ENCODE results near the gene PRKG1. TPM values are rescaled to one million over a fixed set of nuclear protein-coding genes. Genes with fewer than 3 reads are reported as not detected.
A peak's percentile ranks its signal among the peaks of the same experiment; 100 is the strongest.

Gene PRKG1
- total RNA-seq, 2 donors from 2014 or later: 145 to 381 TPM

- no peaks in the 10 kb centered on the region for H3K27me3 ChIP-seq (replicated peaks; ENCODE audit: insufficient read depth)
- H3K4me1 ChIP-seq (ENCODE audit: control insufficient read depth in 1 of 2, low read depth in 2 of 2): peaks cover 25 to 53% of the 10 kb centered on the region in 2 donors
- no peaks in the 10 kb centered on the region for H3K36me3 ChIP-seq
- ATAC-seq (ENCODE audit: insufficient number of reproducible peaks, low FRiP score, low read depth): no peak
- no peak for TF ChIP-seq CTCF (IDR thresholded peaks at IDR 0.05)
- H3K4me3 ChIP-seq: no peak overlapping the region
- DNase-seq (ENCODE audit: low spot score): no peak
- H3K9me3 ChIP-seq: no peaks in the 10 kb centered on the region
- H3K27ac ChIP-seq: peak overlapping the region in 1 of 2 donors; percentile 37
Observed at GRCh38 chr10:51773681-51774080, 699.4 kb downstream of the PRKG1 start.

GRCh38 chr10:51783941-51784340, 709.7 kb downstream of the PRKG1 start:
- no peak for TF ChIP-seq CTCF (IDR thresholded peaks at IDR 0.05)
- H3K4me1 ChIP-seq (ENCODE audit: control insufficient read depth in 1 of 2, low read depth in 2 of 2): peaks cover 12 to 61% of the 10 kb centered on the region in 2 donors
- H3K36me3 ChIP-seq: no peaks in the 10 kb centered on the region
- no peak overlapping the region for H3K4me3 ChIP-seq
- no peaks in the 10 kb centered on the region for H3K9me3 ChIP-seq
- ATAC-seq (ENCODE audit: insufficient number of reproducible peaks, low FRiP score, low read depth): no peak
- no peaks in the 10 kb centered on the region for H3K27me3 ChIP-seq (replicated peaks; ENCODE audit: insufficient read depth)
- DNase-seq (ENCODE audit: low spot score): no peak
- H3K27ac ChIP-seq: no peak overlapping the region

- H3K4me3 ChIP-seq: no peak overlapping the region
- ATAC-seq (ENCODE audit: insufficient number of reproducible peaks, low FRiP score, low read depth): no peak
Observed at GRCh38 chr10:51786016-51786683, 711.9 kb downstream of the PRKG1 start.

GRCh38 chr10:51786684-51787035, 712.4 kb downstream of the PRKG1 start:
- ATAC-seq (ENCODE audit: insufficient number of reproducible peaks, low FRiP score, low read depth): no peak
- H3K27me3 ChIP-seq (replicated peaks; ENCODE audit: insufficient read depth): no peaks in the 10 kb centered on the region
- no peak for DNase-seq (ENCODE audit: low spot score)
- TF ChIP-seq CTCF (IDR thresholded peaks at IDR 0.05): no peak
- H3K9me3 ChIP-seq: no peaks in the 10 kb centered on the region
- no peaks in the 10 kb centered on the region for H3K36me3 ChIP-seq
- H3K4me3 ChIP-seq: no peak overlapping the region
- peaks cover 15 to 68% of the 10 kb centered on the region in 2 donors for H3K4me1 ChIP-seq (ENCODE audit: control insufficient read depth in 1 of 2, low read depth in 2 of 2)
- H3K27ac ChIP-seq: peak overlapping the region; percentile 43 to 70

More at GRCh38 chr10:51786016-51786683, 711.9 kb downstream of the PRKG1 start:
- no peak for DNase-seq (ENCODE audit: low spot score)
- no peaks in the 10 kb centered on the region for H3K9me3 ChIP-seq
- H3K4me1 ChIP-seq (ENCODE audit: control insufficient read depth in 1 of 2, low read depth in 2 of 2): peaks cover 15 to 69% of the 10 kb centered on the region in 2 donors
- no peak for TF ChIP-seq CTCF (IDR thresholded peaks at IDR 0.05)
- H3K27me3 ChIP-seq (replicated peaks; ENCODE audit: insufficient read depth): no peaks in the 10 kb centered on the region
- no peaks in the 10 kb centered on the region for H3K36me3 ChIP-seq
- H3K27ac ChIP-seq: peak overlapping the region; percentile 43 to 70

GRCh38 chr10:51788273-51788672, 714.0 kb downstream of the PRKG1 start:
- no peak for TF ChIP-seq CTCF (IDR thresholded peaks at IDR 0.05)
- peaks cover 10% of the 10 kb centered on the region for H3K9me3 ChIP-seq
- no peak overlapping the region for H3K4me3 ChIP-seq
- no peak for ATAC-seq (ENCODE audit: insufficient number of reproducible peaks, low FRiP score, low read depth)
- no peaks in the 10 kb centered on the region for H3K36me3 ChIP-seq
- H3K27ac ChIP-seq: peak overlapping the region in 1 of 2 donors; percentile 40
- H3K4me1 ChIP-seq (ENCODE audit: control insufficient read depth in 1 of 2, low read depth in 2 of 2): peaks cover 15 to 61% of the 10 kb centered on the region in 2 donors
- DNase-seq (ENCODE audit: low spot score): no peak
- H3K27me3 ChIP-seq (replicated peaks; ENCODE audit: insufficient read depth): no peaks in the 10 kb centered on the region

Data from thoracic aorta (tissue), 2 donors.